WTC11 (cell line): ENCODE data around the gene ANO7. TPM values are rescaled to one million over a fixed set of nuclear protein-coding genes. Genes with fewer than 3 reads are reported as not detected.

Source experiments
- ATAC-seq: fragments of 200-7000 bp; cut with Tn5 transposase; 2 replicates; pipeline ENCODE4 v1.10.0; 2021; ENCODE audit warnings: mild to moderate bottlenecking, moderate library complexity
- CTCF ChIA-PET: fragments of 300-600 bp; sonication (Branson Sonifier 250); formaldehyde crosslinking; loops from one replicate; lab custom pipeline; 2021; ENCODE audit warnings: antibody characterized with exemption; lab: Charles Lee
- POLR2A ChIA-PET: fragments of 350-600 bp; sonication (Branson Sonifier 250); formaldehyde crosslinking; loops from one replicate; lab custom pipeline; 2021; ENCODE audit warnings: antibody characterized with exemption; lab: Charles Lee
- DNase-seq: peaks from one replicate; pipeline ENCODE4 v3.0.0; 2021; ENCODE audit warnings: low spot score
- H3K27ac Mint-ChIP-seq: 2 replicates; pipeline ENCODE4 v1.8.0; 2021; ENCODE audit warnings: mixed read lengths
- H3K27me3 Mint-ChIP-seq: 2 replicates; pipeline ENCODE4 v1.8.0; 2021; ENCODE audit warnings: low read depth, mild to moderate bottlenecking, moderate library complexity, mixed read lengths
- H3K36me3 Mint-ChIP-seq: 2 replicates; pipeline ENCODE4 v1.8.0; 2021; ENCODE audit warnings: mixed read lengths
- H3K4me1 Mint-ChIP-seq: 2 replicates; pipeline ENCODE4 v1.8.0; 2022; ENCODE audit warnings: mixed read lengths
- H3K4me3 Mint-ChIP-seq: 2 replicates; pipeline ENCODE4 v1.8.0; 2021; ENCODE audit warnings: mild to moderate bottlenecking, moderate library complexity, mixed read lengths
- H3K9me3 Mint-ChIP-seq: 2 replicates; pipeline ENCODE4 v1.8.0; 2021; ENCODE audit warnings: mixed read lengths
- AR ChIP-seq: fragments of 250-450 bp; sonication (Bioruptor Pico); IDR thresholded peaks from 2 replicates; pipeline ENCODE4 v1.9.0; 2021; ENCODE audit warnings: mild to moderate bottlenecking
- CDX4 ChIP-seq: fragments of 250-450 bp; sonication (Bioruptor Pico); IDR thresholded peaks from 2 replicates; pipeline ENCODE4 v1.9.0; 2021; ENCODE audit warnings: moderate library complexity, mild to moderate bottlenecking, inconsistent platforms, borderline replicate concordance
- CREM ChIP-seq: sonication (generic); formaldehyde crosslinking; IDR thresholded peaks from 2 replicates; pipeline ENCODE4 v1.8.1; 2022; ENCODE audit warnings: mild to moderate bottlenecking, missing genetic modification reagents, moderate library complexity
- ELF4 ChIP-seq: sonication (generic); formaldehyde crosslinking; IDR thresholded peaks from 2 replicates; pipeline ENCODE4 v1.8.1; 2022; ENCODE audit warnings: low read depth, mild to moderate bottlenecking, moderate library complexity, missing genetic modification reagents
- ESRRA ChIP-seq: sonication (generic); formaldehyde crosslinking; IDR thresholded peaks from 2 replicates; pipeline ENCODE4 v1.8.1; 2022; ENCODE audit warnings: mild to moderate bottlenecking, missing genetic modification reagents, borderline replicate concordance
- GRHL2 ChIP-seq: fragments of 250-450 bp; sonication (Bioruptor Pico); IDR thresholded peaks from 2 replicates; pipeline ENCODE4 v1.8.0; 2022; ENCODE audit warnings: mild to moderate bottlenecking, moderate library complexity; ENCODE audit not compliant: insufficient replicate concordance, severe bottlenecking
- IRF2 ChIP-seq: sonication (generic); formaldehyde crosslinking; IDR thresholded peaks from 2 replicates; pipeline ENCODE4 v1.8.0; 2022; ENCODE audit warnings: low read depth, missing genetic modification reagents, borderline replicate concordance
- MYBL2 ChIP-seq: sonication (generic); formaldehyde crosslinking; IDR thresholded peaks from 2 replicates; pipeline ENCODE4 v1.8.1; 2023; ENCODE audit warnings: mild to moderate bottlenecking, moderate library complexity, missing genetic modification reagents
- PREB ChIP-seq: sonication (generic); formaldehyde crosslinking; IDR thresholded peaks from 2 replicates; pipeline ENCODE4 v1.8.1; 2022; ENCODE audit warnings: mild to moderate bottlenecking, missing genetic modification reagents, moderate library complexity, borderline replicate concordance
- RELA ChIP-seq: sonication (generic); formaldehyde crosslinking; IDR thresholded peaks from 2 replicates; pipeline ENCODE4 v1.8.1; 2022; ENCODE audit warnings: missing genetic modification reagents, mild to moderate bottlenecking, borderline replicate concordance
- SOX15 ChIP-seq: fragments of 250-450 bp; sonication (Bioruptor Pico); IDR thresholded peaks from 2 replicates; pipeline ENCODE4 v1.9.0; 2021; ENCODE audit warnings: mild to moderate bottlenecking
- TEAD1 ChIP-seq: sonication (generic); formaldehyde crosslinking; IDR thresholded peaks from 2 replicates; pipeline ENCODE4 v1.8.0; 2022; ENCODE audit warnings: mild to moderate bottlenecking, missing genetic modification reagents
- total RNA-seq: library from RNA; stranded (reverse); gene quantifications from 3 replicates; pipeline ENCODE4 v1.2.3, GENCODE V29; 2021
- TF ChIP-seq, protein P1 (sequence below): sonication (generic); formaldehyde crosslinking; IDR thresholded peaks from 2 replicates; pipeline ENCODE4 v1.8.0; 2023; ENCODE audit warnings: mild to moderate bottlenecking, missing genetic modification reagents
- TF ChIP-seq, protein P2 (sequence below): sonication (generic); formaldehyde crosslinking; conservative IDR thresholded peaks from 2 replicates; pipeline ENCODE4 v1.8.1; 2023; ENCODE audit warnings: mild to moderate bottlenecking, low read depth, missing genetic modification reagents, moderate library complexity
- TF ChIP-seq, protein P3 (sequence below): sonication (generic); formaldehyde crosslinking; IDR thresholded peaks from 2 replicates; pipeline ENCODE4 v1.8.0; 2022; ENCODE audit warnings: mild to moderate bottlenecking, missing genetic modification reagents
- TF ChIP-seq, protein P4 (sequence below): sonication (generic); formaldehyde crosslinking; IDR thresholded peaks from 2 replicates; pipeline ENCODE4 v1.8.1; 2023; ENCODE audit warnings: mild to moderate bottlenecking, missing genetic modification reagents, moderate library complexity
- TF ChIP-seq, protein P5 (sequence below): sonication (generic); formaldehyde crosslinking; IDR thresholded peaks from 2 replicates; pipeline ENCODE4 v1.8.1; 2022; ENCODE audit warnings: mild to moderate bottlenecking, moderate library complexity, missing genetic modification reagents
- TF ChIP-seq, protein P6 (sequence below): sonication (generic); formaldehyde crosslinking; IDR thresholded peaks from 2 replicates; pipeline ENCODE4 v1.8.1; 2023; ENCODE audit warnings: mild to moderate bottlenecking, missing genetic modification reagents
- TF ChIP-seq, protein P7 (sequence below): sonication (generic); formaldehyde crosslinking; IDR thresholded peaks from 2 replicates; pipeline ENCODE4 v1.8.1; 2022; ENCODE audit warnings: low read depth, missing genetic modification reagents, borderline replicate concordance
- TF ChIP-seq, protein P8 (sequence below): sonication (generic); formaldehyde crosslinking; IDR thresholded peaks from 2 replicates; pipeline ENCODE4 v1.8.0; 2022; ENCODE audit warnings: mild to moderate bottlenecking, missing genetic modification reagents

The ANO7 gene
- total RNA-seq, 1 experiment from 2014 or later, result 8.0 TPM

GRCh38 chr2:241256168-241256545 is 67.7 kb downstream of the ANO7 start:
- ChIA-PET POLR2A (no interaction called here), CTCF (no interaction called here)
- no peaks in the 10 kb centered on the region for H3K27me3 Mint-ChIP-seq
- no peak for ATAC-seq
- no peak overlapping the region for H3K4me3 Mint-ChIP-seq
- no peak for DNase-seq
- peaks cover 77% of the 10 kb centered on the region for H3K36me3 Mint-ChIP-seq
- no peak overlapping the region for H3K27ac Mint-ChIP-seq
- TF ChIP-seq TEAD1 (no peak), GRHL2 (CRISPR knock-in tag) (no peak), SOX15 (CRISPR knock-in tag) (no peak), PREB (CRISPR knock-in tag) (no peak), AR (no peak), CREM (CRISPR knock-in tag) (no peak), ESRRA (CRISPR knock-in tag) (no peak), MYBL2 (CRISPR knock-in tag) (no peak), RELA (no peak), IRF2 (CRISPR knock-in tag) (no peak), ELF4 (no peak), CDX4 (CRISPR knock-in tag) (no peak)
- TF ChIP-seq, protein P1, sequence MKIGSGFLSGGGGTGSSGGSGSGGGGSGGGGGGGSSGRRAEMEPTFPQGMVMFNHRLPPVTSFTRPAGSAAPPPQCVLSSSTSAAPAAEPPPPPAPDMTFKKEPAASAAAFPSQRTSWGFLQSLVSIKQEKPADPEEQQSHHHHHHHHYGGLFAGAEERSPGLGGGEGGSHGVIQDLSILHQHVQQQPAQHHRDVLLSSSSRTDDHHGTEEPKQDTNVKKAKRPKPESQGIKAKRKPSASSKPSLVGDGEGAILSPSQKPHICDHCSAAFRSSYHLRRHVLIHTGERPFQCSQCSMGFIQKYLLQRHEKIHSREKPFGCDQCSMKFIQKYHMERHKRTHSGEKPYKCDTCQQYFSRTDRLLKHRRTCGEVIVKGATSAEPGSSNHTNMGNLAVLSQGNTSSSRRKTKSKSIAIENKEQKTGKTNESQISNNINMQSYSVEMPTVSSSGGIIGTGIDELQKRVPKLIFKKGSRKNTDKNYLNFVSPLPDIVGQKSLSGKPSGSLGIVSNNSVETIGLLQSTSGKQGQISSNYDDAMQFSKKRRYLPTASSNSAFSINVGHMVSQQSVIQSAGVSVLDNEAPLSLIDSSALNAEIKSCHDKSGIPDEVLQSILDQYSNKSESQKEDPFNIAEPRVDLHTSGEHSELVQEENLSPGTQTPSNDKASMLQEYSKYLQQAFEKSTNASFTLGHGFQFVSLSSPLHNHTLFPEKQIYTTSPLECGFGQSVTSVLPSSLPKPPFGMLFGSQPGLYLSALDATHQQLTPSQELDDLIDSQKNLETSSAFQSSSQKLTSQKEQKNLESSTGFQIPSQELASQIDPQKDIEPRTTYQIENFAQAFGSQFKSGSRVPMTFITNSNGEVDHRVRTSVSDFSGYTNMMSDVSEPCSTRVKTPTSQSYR (CRISPR knock-in tag), result no peak
- TF ChIP-seq, protein P2, sequence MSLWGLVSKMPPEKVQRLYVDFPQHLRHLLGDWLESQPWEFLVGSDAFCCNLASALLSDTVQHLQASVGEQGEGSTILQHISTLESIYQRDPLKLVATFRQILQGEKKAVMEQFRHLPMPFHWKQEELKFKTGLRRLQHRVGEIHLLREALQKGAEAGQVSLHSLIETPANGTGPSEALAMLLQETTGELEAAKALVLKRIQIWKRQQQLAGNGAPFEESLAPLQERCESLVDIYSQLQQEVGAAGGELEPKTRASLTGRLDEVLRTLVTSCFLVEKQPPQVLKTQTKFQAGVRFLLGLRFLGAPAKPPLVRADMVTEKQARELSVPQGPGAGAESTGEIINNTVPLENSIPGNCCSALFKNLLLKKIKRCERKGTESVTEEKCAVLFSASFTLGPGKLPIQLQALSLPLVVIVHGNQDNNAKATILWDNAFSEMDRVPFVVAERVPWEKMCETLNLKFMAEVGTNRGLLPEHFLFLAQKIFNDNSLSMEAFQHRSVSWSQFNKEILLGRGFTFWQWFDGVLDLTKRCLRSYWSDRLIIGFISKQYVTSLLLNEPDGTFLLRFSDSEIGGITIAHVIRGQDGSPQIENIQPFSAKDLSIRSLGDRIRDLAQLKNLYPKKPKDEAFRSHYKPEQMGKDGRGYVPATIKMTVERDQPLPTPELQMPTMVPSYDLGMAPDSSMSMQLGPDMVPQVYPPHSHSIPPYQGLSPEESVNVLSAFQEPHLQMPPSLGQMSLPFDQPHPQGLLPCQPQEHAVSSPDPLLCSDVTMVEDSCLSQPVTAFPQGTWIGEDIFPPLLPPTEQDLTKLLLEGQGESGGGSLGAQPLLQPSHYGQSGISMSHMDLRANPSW (CRISPR knock-in tag), result no peak
- TF ChIP-seq, protein P3, sequence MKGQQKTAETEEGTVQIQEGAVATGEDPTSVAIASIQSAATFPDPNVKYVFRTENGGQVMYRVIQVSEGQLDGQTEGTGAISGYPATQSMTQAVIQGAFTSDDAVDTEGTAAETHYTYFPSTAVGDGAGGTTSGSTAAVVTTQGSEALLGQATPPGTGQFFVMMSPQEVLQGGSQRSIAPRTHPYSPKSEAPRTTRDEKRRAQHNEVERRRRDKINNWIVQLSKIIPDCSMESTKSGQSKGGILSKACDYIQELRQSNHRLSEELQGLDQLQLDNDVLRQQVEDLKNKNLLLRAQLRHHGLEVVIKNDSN (CRISPR knock-in tag), result no peak
- TF ChIP-seq, protein P4, sequence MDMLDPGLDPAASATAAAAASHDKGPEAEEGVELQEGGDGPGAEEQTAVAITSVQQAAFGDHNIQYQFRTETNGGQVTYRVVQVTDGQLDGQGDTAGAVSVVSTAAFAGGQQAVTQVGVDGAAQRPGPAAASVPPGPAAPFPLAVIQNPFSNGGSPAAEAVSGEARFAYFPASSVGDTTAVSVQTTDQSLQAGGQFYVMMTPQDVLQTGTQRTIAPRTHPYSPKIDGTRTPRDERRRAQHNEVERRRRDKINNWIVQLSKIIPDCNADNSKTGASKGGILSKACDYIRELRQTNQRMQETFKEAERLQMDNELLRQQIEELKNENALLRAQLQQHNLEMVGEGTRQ (CRISPR knock-in tag), result no peak
- TF ChIP-seq, protein P5, sequence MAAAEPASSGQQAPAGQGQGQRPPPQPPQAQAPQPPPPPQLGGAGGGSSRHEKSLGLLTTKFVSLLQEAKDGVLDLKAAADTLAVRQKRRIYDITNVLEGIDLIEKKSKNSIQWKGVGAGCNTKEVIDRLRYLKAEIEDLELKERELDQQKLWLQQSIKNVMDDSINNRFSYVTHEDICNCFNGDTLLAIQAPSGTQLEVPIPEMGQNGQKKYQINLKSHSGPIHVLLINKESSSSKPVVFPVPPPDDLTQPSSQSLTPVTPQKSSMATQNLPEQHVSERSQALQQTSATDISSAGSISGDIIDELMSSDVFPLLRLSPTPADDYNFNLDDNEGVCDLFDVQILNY (CRISPR knock-in tag), result no peak
- TF ChIP-seq, protein P6, sequence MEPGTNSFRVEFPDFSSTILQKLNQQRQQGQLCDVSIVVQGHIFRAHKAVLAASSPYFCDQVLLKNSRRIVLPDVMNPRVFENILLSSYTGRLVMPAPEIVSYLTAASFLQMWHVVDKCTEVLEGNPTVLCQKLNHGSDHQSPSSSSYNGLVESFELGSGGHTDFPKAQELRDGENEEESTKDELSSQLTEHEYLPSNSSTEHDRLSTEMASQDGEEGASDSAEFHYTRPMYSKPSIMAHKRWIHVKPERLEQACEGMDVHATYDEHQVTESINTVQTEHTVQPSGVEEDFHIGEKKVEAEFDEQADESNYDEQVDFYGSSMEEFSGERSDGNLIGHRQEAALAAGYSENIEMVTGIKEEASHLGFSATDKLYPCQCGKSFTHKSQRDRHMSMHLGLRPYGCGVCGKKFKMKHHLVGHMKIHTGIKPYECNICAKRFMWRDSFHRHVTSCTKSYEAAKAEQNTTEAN (CRISPR knock-in tag), result no peak
- TF ChIP-seq, protein P7, sequence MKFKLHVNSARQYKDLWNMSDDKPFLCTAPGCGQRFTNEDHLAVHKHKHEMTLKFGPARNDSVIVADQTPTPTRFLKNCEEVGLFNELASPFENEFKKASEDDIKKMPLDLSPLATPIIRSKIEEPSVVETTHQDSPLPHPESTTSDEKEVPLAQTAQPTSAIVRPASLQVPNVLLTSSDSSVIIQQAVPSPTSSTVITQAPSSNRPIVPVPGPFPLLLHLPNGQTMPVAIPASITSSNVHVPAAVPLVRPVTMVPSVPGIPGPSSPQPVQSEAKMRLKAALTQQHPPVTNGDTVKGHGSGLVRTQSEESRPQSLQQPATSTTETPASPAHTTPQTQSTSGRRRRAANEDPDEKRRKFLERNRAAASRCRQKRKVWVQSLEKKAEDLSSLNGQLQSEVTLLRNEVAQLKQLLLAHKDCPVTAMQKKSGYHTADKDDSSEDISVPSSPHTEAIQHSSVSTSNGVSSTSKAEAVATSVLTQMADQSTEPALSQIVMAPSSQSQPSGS, result no peak
- TF ChIP-seq, protein P8, sequence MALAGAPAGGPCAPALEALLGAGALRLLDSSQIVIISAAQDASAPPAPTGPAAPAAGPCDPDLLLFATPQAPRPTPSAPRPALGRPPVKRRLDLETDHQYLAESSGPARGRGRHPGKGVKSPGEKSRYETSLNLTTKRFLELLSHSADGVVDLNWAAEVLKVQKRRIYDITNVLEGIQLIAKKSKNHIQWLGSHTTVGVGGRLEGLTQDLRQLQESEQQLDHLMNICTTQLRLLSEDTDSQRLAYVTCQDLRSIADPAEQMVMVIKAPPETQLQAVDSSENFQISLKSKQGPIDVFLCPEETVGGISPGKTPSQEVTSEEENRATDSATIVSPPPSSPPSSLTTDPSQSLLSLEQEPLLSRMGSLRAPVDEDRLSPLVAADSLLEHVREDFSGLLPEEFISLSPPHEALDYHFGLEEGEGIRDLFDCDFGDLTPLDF, result no peak
- no peaks in the 10 kb centered on the region for H3K9me3 Mint-ChIP-seq
- H3K4me1 Mint-ChIP-seq, result no peaks in the 10 kb centered on the region
